Activated T-helper 9 cell treated with anti-CD3 and anti-CD28 coated beads, Interleukin-2, amount 50 U/mL, for 16 hours (primary cell): ENCODE data around the gene ALG14.
"Not testable (repeated sequence)": the region's sequence is repeated elsewhere in the genome, so short reads cannot be mapped to it uniquely, and the experiment has no call there.

Source experiments
- DNase-seq: peaks from one replicate; pipeline ENCODE4 v3.0.0-alpha.2; 2020; ENCODE audit warnings: low read depth

The ALG14 gene

DNA sequence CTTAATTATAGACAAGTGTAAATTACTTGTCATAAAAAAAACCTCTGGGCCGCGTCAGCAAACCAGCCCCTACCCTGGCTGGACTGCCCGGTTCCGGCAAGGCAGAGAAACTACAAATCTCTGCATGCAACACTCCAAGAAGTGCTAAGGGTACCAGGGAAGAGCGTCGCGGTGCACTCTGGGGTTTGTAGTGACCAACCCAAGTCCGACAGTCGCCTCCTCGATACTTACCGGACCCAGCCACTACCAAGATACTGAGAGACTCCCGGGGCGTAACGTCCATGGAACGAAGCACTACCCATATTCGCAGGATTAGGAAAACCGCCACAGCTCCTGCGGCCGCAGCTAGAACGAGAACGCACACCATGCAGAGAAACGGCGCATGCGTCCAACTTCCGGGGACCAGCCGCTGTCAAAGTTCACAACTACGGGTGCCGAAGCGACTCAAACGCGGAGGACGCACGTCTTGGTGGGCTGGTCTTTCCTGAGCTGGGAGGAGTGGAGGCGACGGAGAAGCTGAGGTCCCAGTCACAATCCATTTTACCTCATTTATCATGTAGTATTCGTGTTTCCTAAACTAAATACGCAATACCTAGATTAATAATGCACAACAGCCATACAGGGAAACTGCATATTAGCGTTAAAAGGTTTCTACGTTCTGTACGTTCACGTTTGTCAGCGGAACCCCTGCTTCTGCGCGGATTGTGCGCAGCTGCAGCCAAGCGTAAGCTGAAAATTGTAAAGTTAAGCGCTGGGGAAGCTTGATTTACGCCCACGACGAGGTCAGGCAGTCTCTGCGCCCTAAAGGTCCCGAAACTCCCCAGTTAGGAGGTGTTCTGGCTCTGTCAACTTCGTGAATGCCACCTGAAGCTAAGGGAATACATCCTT, at the start of gene ALG14:
Gene ALG14, minus strand, starts transcription at position 420 of the 888 bp plus-strand sequence. Its CDS starts 53 bp downstream, at position 367.
- peak; percentile 87 for DNase-seq

- DNase-seq = no peak
Observed at GRCh38 chr1:95122151-95122697, 49.5 kb upstream of the ALG14 start.

DNA sequence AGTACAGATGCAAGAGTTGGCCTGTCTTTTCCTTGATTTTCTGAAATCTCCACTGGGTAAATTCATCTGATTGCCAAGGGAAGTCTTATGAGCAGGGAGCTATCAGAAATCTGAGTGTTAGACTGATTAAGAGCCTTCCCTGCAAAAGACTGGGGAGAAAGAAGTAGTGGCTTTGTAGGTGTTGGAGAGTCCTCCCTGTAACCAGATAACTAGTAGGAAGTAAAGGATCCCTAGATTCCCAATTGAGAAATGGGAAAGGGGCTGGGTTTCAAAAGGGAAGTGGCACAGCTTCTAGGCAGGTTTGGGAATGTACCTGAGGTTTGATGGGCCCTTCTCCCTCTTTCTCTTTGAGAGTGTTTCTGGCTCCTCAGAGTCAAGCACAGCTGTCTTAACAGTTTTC, 46.5 kb upstream of the ALG14 start:
- no peak for DNase-seq

GRCh38 chr1:95118710-95119109, 46.0 kb upstream of the ALG14 start:
- DNase-seq = no peak

- DNase-seq = no peak
Observed at GRCh38 chr1:95118067-95118499, 45.3 kb upstream of the ALG14 start.

- DNase-seq = peak; percentile 11
Observed at GRCh38 chr1:95117207-95118066, 44.7 kb upstream of the ALG14 start, which contains the start of gene TLCD4. Gene TLCD4, plus strand, starts transcription at chr1:95117355. Its CDS starts 26,547 bp downstream, at chr1:95143902.

GRCh38 chr1:95116580-95117206, 43.9 kb upstream of the ALG14 start:
- DNase-seq = peak; percentile 24

GRCh38 chr1:95115708-95116137, 43.0 kb upstream of the ALG14 start:
- no peak for DNase-seq

DNA sequence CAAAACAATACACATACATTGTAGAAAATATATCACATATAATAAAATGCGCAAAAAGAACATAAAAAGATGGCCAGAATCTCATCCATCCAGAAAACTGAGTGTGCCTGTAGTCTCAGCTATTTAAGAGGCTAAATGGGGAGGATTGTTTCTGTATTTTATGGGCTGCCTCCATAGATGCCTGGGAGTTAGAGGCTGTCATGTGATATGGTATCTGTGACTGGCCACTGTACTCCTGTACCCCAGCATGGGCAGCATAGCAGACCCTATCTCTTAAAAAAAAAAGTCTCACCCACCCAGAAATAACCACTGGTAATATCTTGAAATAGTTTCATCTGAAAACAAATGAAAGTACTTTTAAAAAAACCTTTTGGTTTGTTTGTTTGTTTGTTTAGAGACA, 40.9 kb upstream of the ALG14 start:
- DNase-seq = no peak

- DNase-seq = no peak
Observed at GRCh38 chr1:95111014-95111413, 38.3 kb upstream of the ALG14 start.

DNA sequence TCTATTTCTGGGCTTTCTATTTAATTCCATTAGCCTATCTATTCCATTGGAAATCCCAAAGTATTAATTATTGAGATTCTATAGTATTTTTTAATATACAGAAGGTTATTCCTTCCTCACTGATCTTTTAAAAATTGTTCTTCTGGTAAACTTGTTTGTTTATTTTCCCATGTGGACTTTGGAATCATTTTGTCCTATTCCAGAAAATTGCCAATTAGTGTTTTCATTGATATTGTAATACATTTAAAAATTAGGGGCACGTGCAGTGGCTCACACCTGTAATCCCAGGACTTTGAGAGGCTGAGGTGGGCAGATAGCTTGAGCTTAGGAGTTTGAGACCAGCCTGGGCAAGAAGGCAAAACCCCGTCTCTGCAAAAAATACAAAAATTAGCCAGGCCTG, 36.0 kb upstream of the ALG14 start:
- no peak for DNase-seq

DNA sequence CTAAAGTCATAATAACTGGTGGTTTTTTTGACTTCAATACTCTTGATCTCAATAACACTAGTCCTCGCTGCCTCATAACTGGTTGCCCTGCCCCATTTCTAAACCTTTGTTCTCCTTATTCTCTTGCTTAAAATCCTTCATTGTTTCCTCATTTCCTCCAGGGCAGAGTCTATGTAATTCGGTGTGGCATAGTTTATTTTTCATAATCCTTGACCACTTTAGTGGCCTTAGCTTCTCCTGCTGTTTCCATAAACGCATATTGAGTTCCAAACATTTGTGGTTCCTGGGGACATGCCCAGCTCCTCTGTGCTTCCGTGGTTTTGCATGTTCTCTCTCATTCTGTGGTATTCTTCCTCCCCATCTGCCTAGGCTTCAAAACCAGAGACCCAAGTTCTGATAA, 25.4 kb upstream of the ALG14 start:
- no peak for DNase-seq

- no peak for DNase-seq
Observed at GRCh38 chr1:95097426-95097825, 24.7 kb upstream of the ALG14 start.

DNA sequence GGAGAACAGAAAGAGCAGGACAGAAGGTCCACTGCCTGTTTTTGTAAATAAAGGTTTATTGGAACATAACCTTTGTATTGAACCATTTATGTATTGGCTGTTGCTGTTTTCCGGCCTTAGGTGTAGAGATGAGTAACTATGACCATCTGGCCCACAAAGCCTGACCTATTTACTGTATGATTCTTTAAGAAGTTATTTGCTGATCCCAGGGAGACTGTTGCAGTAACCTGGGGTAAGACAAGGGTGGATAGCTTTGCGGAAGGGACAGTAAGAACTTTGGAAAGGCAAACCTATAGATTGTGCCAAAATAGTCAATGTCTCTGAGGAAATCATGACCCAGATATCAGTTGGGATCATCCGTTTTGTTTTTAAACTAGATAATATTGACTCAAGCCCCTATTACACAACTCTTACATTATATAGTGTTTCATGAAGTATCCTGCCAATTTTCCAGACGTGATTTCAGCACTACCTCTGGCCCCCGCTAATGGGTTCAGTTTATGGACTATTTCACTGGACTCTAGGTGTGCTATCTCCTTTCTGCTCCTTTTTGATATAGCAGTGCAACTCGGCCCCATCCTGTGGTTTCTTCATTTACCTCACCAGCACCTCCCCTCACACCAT, 23.6 kb upstream of the ALG14 start:
- no peak for DNase-seq

DNA sequence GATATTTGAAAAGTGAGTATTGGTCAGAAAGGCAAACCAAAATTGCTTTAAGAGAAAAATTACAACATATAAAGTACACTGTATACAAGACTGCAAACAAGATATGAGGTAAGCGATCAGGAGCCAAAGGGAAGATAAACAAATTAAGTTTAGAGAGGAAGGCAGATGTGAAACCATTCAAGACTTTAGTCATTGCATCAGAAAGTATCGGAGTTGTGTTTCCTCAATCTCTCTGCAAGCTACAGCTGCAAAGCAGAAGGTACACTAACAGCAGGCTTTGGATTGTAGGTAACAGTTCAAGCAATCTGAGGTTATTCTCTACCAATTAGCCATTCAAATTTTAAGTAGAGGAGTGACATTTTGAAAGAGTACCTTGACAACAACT, 23.1 kb upstream of the ALG14 start:
- DNase-seq = no peak

DNA sequence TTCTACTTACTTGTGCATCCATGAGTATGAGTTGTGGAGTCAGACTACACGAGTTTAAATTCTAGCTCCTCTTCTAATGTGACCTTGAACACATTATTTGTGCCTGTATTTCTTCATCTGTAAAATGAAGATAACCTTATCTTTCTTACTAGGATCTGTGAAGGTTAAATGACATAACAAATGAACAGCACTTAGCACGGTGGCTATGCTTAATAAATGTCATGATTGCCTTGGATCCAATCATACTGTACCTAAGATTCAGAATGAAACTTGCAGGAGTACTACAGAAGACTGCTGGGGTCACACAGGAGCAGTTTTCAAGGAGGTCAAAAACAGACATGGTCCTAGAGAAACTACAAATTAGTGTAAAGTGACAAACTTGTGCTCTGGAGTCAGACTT, 22.2 kb upstream of the ALG14 start:
- no peak for DNase-seq

DNA sequence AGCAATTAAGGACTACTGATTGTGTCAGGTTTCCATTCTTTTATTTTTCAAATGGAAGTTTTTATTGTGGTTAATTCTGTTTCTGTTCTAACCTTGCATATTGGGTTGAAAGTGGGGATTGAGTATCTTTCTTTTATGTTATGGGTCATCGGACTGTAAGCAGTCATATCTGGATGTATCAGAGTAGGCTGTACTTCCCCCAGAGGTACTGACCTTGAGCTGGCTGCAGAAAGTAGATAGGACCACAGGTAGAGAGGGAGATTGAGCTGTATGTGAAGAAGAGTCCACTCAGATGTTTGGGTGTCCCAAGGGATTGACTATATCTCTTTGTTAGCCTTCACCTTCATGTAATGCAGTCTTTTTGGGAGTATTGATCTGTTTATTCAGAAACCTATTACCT, 20.5 kb upstream of the ALG14 start:
- no peak for DNase-seq

- DNase-seq = not testable (repeated sequence)
Observed at GRCh38 chr1:95092891-95093290, 20.1 kb upstream of the ALG14 start.

- not testable (repeated sequence) for DNase-seq
Observed at GRCh38 chr1:95091290-95091689, 18.5 kb upstream of the ALG14 start.

DNA sequence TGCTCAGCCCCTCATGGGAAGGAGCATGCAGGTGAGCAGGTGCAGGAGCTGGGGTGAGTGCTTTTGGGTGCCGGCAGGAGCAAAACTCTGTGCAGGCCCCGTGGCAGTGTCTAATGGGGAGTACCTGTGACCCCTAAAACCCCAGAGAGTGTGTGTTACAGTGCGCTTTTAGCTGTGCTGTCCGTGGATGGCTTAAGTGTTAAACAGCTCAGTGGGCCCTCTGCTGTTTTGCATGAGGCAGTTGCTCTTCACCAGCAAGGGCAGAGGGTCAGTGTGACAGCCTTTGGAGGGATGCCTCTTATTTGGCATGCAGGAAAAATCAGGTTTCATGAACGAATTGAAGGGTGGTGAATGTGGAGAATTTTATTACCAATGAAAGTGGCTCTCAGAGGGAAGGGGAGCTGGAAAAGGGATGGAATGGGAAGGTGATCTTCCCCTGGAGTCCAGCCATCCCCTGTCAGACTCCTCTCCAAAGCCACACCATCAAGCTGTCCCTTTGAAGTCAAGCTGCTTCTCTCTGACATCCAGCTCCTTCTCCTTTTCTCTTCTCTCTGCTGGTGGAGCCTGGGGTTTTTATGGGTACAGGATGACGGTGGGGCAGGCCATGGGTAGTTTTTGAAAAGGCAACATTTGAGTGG, 17.0 kb upstream of the ALG14 start:
- DNase-seq = no peak

- DNase-seq = no peak
Observed at GRCh38 chr1:95088303-95088702, 15.6 kb upstream of the ALG14 start.
